A549 (cell line): ENCODE data around the gene TMEM238. TPM values are rescaled to one million over a fixed set of nuclear protein-coding genes. Genes with fewer than 3 reads are reported as not detected.
A peak's percentile ranks its signal among the peaks of the same experiment; 100 is the strongest.

Experiments
- ATAC-seq, 2 experiments: fragments of 200-7000 bp in 1 of 2; fragments of >200 bp in 1 of 2; cut with Nextera tagmentation in 1 of 2; cut with Tn5 transposase in 1 of 2; 3 replicates each; pipeline versions ENCODE4 v1.8.0 to v1.9.1; 2018 to 2020; ENCODE audit warnings: mild to moderate bottlenecking in 1 of 2, moderate library complexity in 1 of 2
- CTCF ChIA-PET: fragments of 300-600 bp; sonication (Branson Sonifier 250); formaldehyde crosslinking; extraction: SDS; loops from one replicate; lab custom pipeline; 2021; ENCODE audit warnings: antibody characterized with exemption, inconsistent platforms; lab: Yijun Ruan, JAX
- POLR2A ChIA-PET: fragments of 350-600 bp; formaldehyde crosslinking; extraction: SDS; loops from one replicate; lab custom pipeline; 2021; ENCODE audit warnings: antibody characterized with exemption, inconsistent platforms; lab: Yijun Ruan, JAX
- DNase-seq, 2 experiments: peaks; one replicate each; pipeline versions ENCODE4 v3.0.0 to v3.0.0-alpha.2; 2011 to 2016; ENCODE audit warnings: low read depth in 1 of 2, low spot score in 1 of 2
- FAIRE-seq: peaks from 2 replicates; lab custom pipeline; 2011; peaks lifted over from hg19 to GRCh38; lab: Jason Lieb, UNC
- H3K27ac ChIP-seq, 2 experiments: fragments of >200 bp; sonication (Bioruptor Twin); formaldehyde crosslinking; 3 replicates each; pipeline ENCODE4 v1.5.1; 2016 to 2017
- H3K4me1 ChIP-seq: fragments of >200 bp; sonication (Bioruptor Twin); formaldehyde crosslinking; 3 replicates; pipeline ENCODE4 v1.6.1; 2016
- H3K4me2 ChIP-seq: fragments of >200 bp; sonication (Bioruptor Twin); formaldehyde crosslinking; 3 replicates; pipeline ENCODE4 v1.6.1; 2016
- H3K4me3 ChIP-seq: fragments of >200 bp; sonication (Bioruptor Twin); formaldehyde crosslinking; 3 replicates; pipeline ENCODE4 v1.5.1; 2016
- H3K9me3 ChIP-seq: fragments of >200 bp; sonication (Bioruptor Twin); formaldehyde crosslinking; 3 replicates; pipeline ENCODE4 v1.6.1; 2016
- CEBPB ChIP-seq, 2 experiments: fragments of >200 bp in 1 of 2; sonication (Bioruptor Twin) in 1 of 2; formaldehyde crosslinking in 1 of 2; IDR thresholded peaks; 2 replicates each; pipeline ENCODE4 v1.6.1; 2012 to 2016
- ELK1 ChIP-seq: fragments of 150-350 bp; IDR thresholded peaks from 2 replicates; pipeline ENCODE4 v1.6.1; 2014; ENCODE audit warnings: low read depth, mild to moderate bottlenecking, low read length
- EP300 ChIP-seq, 2 experiments: fragments of >200 bp; sonication (Bioruptor Twin); formaldehyde crosslinking; IDR thresholded peaks; 2 replicates in 1 of 2; 3 replicates in 1 of 2; pipeline ENCODE4 v1.6.1; 2016 to 2017
- ESRRA ChIP-seq: fragments of 150-350 bp; IDR thresholded peaks from 2 replicates; pipeline ENCODE4 v1.6.1; 2014; ENCODE audit warnings: mild to moderate bottlenecking, low read length, borderline replicate concordance
- FOSB ChIP-seq: fragments of 250-450 bp; sonication (Bioruptor Pico); IDR thresholded peaks from 2 replicates; pipeline ENCODE4 v1.5.0; 2020; ENCODE audit warnings: mild to moderate bottlenecking, moderate library complexity
- FOSL2 ChIP-seq, 2 experiments: fragments of 450-650 bp in 1 of 2; fragments of >200 bp in 1 of 2; sonication (Bioruptor Twin) in 1 of 2; formaldehyde crosslinking; IDR thresholded peaks; 2 replicates each; pipeline versions ENCODE4 v1.5.0 to v1.6.1; 2016 to 2020; ENCODE audit warnings: mild to moderate bottlenecking in 1 of 2, moderate library complexity in 1 of 2
- FOXS1 ChIP-seq: fragments of 250-450 bp; sonication (Bioruptor Pico); IDR thresholded peaks from 2 replicates; pipeline ENCODE4 v1.5.0; 2020; ENCODE audit warnings: mild to moderate bottlenecking, moderate library complexity
- GATA3 ChIP-seq: IDR thresholded peaks from 2 replicates; pipeline ENCODE4 v1.6.1; 2012; ENCODE audit warnings: borderline replicate concordance
- HOXB13 ChIP-seq: fragments of 250-450 bp; sonication (Bioruptor Pico); IDR thresholded peaks from 2 replicates; pipeline ENCODE4 v1.5.0; 2020; ENCODE audit warnings: low read depth, mild to moderate bottlenecking, moderate library complexity
- JUNB ChIP-seq: fragments of >200 bp; sonication (Bioruptor Twin); formaldehyde crosslinking; IDR thresholded peaks from 2 replicates; pipeline ENCODE4 v1.6.1; 2016
- KDM1A ChIP-seq: fragments of 200-600 bp; sonication (generic); IDR thresholded peaks from 2 replicates; pipeline ENCODE4 v1.6.1; 2016; ENCODE audit warnings: low read depth, mild to moderate bottlenecking
- MAX ChIP-seq: IDR thresholded peaks from 2 replicates; pipeline ENCODE4 v1.6.1; 2012
- NFE2L2 ChIP-seq: fragments of 150-350 bp; conservative IDR thresholded peaks from 2 replicates; pipeline ENCODE4 v1.6.1; 2014; ENCODE audit warnings: low read length
- POLR2AphosphoS2 ChIP-seq: conservative IDR thresholded peaks from 2 replicates; pipeline ENCODE4 v1.6.1; 2012; ENCODE audit warnings: low read length, improper control_type of control experiment, inconsistent platforms
- RAD21 ChIP-seq, 2 experiments: fragments of >200 bp in 1 of 2; sonication (Bioruptor Twin) in 1 of 2; formaldehyde crosslinking in 1 of 2; IDR thresholded peaks in 1 of 2; conservative IDR thresholded peaks in 1 of 2; 2 replicates in 1 of 2; 3 replicates in 1 of 2; pipeline ENCODE4 v1.6.1; 2012 to 2018; ENCODE audit warnings: inconsistent platforms in 1 of 2
- RFX5 ChIP-seq: fragments of 450-650 bp; IDR thresholded peaks from 2 replicates; pipeline ENCODE4 v1.7.1; 2014; ENCODE audit warnings: antibody characterized with exemption, mild to moderate bottlenecking, moderate library complexity
- RNF2 ChIP-seq: fragments of 200-600 bp; sonication (generic); IDR thresholded peaks from 2 replicates; pipeline ENCODE4 v1.6.1; 2016; ENCODE audit warnings: low read depth, mild to moderate bottlenecking, antibody characterized with exemption, moderate library complexity, borderline replicate concordance
- TP53 ChIP-seq: fragments of 250-450 bp; sonication (Bioruptor Pico); IDR thresholded peaks from 2 replicates; pipeline ENCODE4 v1.5.0; 2021; ENCODE audit warnings: mild to moderate bottlenecking, moderate library complexity
- USF2 ChIP-seq: fragments of 450-650 bp; IDR thresholded peaks from 2 replicates; pipeline ENCODE4 v1.6.1; 2014; ENCODE audit warnings: antibody characterized with exemption
- ZFP36 ChIP-seq: fragments of 450-650 bp; IDR thresholded peaks from 2 replicates; pipeline ENCODE4 v1.6.1; 2014; ENCODE audit warnings: borderline replicate concordance; ENCODE audit not compliant: partially characterized antibody
- WGBS: methylation state at CpG from one replicate; pipeline ENCODE4 v1.1.6; 2017; ENCODE audit errors: missing lambda C conversion rate; 5-methylcytosine and 5-hydroxymethylcytosine counted together
- polyA plus RNA-seq, 4 experiments: library from polyadenylated mRNA; depleted of rRNA in 3 of 4; stranded (reverse); fragments of >200 nt; fragmentation: RNase III in 1 of 4; extraction: RNeasy Plus Mini Kit Qiagen cat#74134 plus additional on column Dnase treatment in 1 of 4; gene quantifications; 2 replicates in 3 of 4; 3 replicates in 1 of 4; pipeline ENCODE4 v1.2.3, GENCODE V29; 2011 to 2017
- TF ChIP-seq, protein P1 (sequence below): fragments of >200 bp; sonication (Bioruptor Twin); formaldehyde crosslinking; IDR thresholded peaks from 3 replicates; pipeline ENCODE4 v1.6.1; 2016

Gene TMEM238
- polyA plus RNA-seq, 2 of the 4 experiments (the other 2 are of a cell fraction) = 0.70 to 2.5 TPM

- no peak for TF ChIP-seq HOXB13 (CRISPR knock-in tag)
- TF ChIP-seq, all 56 proteins: peak for 0
Observed at GRCh38 chr19:55346725-55347441, 37.2 kb downstream of the TMEM238 start (continued).

- Histone ChIP-seq H3K4me2 (peak overlapping the region; percentile 11; the same call in 1 of the 3 replicates), H3K9me3 (no peaks in the 10 kb centered on the region), H3K4me3 (no peak overlapping the region), H3K27ac (peak overlapping the region in 1 of 2 experiments; percentile 61; a peak in 3 of 6 replicates), H3K4me1 (peaks cover 26% of the 10 kb centered on the region)
- no peak for FAIRE-seq
- DNase-seq = peak in 1 of 2 experiments; percentile 72
- TF ChIP-seq RAD21 (conservative IDR thresholded peaks at IDR 0.05 in 1 of 2, IDR thresholded peaks at IDR 0.05 in 1 of 2) (no peak), GATA3 (no peak), TP53 (CRISPR knock-in tag) (no peak), ESRRA (no peak), EP300 (IDR thresholded peaks at IDR 0.05) (no peak), MAX (no peak), KDM1A (no peak), USF2 (no peak), FOSL2 (IDR thresholded peaks at IDR 0.05) (no peak), FOSL2 (CRISPR knock-in tag; IDR thresholded peaks at IDR 0.05) (no peak)
- CTCF ChIA-PET = interaction anchor here (0.9 to 3.4 kb wide), 11 partner anchors 11 to 205 kb away, joined by 3 to 27 read pairs (median 5); partner anchors contain the start of genes DNAAF3 and TMEM238
- WGBS = 83% methylated on average over 43 of the region's 43 CpGs
- ATAC-seq = peak; percentile 5 to 31; a peak in 4 of 6 replicates
- POLR2A ChIA-PET = interaction anchor here (1.0 kb wide), 1 partner anchor 62 kb away, joined by 4 read pairs; the partner anchor contains the start of gene UBE2S
Observed at GRCh38 chr19:55345818-55346724, 38.0 kb downstream of the TMEM238 start.

GRCh38 chr19:55345101-55345817, 38.8 kb downstream of the TMEM238 start:
- peak overlapping the region in 1 of 2 experiments; percentile 61; a peak in 3 of 6 replicates for H3K27ac ChIP-seq
- H3K4me3 ChIP-seq = no peak overlapping the region
- TF ChIP-seq RFX5 (no peak), FOXS1 (CRISPR knock-in tag) (no peak), RNF2 (no peak), EP300 (IDR thresholded peaks at IDR 0.05) (no peak), GATA3 (no peak), CEBPB (IDR thresholded peaks at IDR 0.05) (no peak), TP53 (CRISPR knock-in tag) (no peak), FOSB (no peak), JUNB (no peak), RAD21 (conservative IDR thresholded peaks at IDR 0.05 in 1 of 2, IDR thresholded peaks at IDR 0.05 in 1 of 2) (no peak), MAX (no peak), USF2 (no peak), NFE2L2 (no peak), POLR2AphosphoS2 (no peak), ZFP36 (no peak), ELK1 (no peak)
- TF ChIP-seq, protein P1, sequence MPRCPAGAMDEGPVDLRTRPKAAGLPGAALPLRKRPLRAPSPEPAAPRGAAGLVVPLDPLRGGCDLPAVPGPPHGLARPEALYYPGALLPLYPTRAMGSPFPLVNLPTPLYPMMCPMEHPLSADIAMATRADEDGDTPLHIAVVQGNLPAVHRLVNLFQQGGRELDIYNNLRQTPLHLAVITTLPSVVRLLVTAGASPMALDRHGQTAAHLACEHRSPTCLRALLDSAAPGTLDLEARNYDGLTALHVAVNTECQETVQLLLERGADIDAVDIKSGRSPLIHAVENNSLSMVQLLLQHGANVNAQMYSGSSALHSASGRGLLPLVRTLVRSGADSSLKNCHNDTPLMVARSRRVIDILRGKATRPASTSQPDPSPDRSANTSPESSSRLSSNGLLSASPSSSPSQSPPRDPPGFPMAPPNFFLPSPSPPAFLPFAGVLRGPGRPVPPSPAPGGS = no peak
- FAIRE-seq (no peak), ATAC-seq (peak; percentile 6 to 9; a peak in 4 of 6 replicates), DNase-seq (no peak)
- whole genome bisulfite sequencing = 87% methylated on average over 22 of the region's 22 CpGs
- ChIA-PET POLR2A (interaction anchor here (1.0 kb wide), 1 partner anchor 62 kb away, joined by 4 read pairs; the partner anchor contains the start of gene UBE2S), CTCF (interaction anchor here (0.9 to 3.1 kb wide), 12 partner anchors 7 to 205 kb away, joined by 3 to 11 read pairs (median 4); partner anchors contain the start of genes DNAAF3 and TMEM238)
- peak overlapping the region; percentile 11; the same call in 1 of the 3 replicates for H3K4me2 ChIP-seq
- H3K4me1 ChIP-seq = peaks cover 26% of the 10 kb centered on the region
- H3K9me3 ChIP-seq = no peaks in the 10 kb centered on the region
